ENCODE results near the gene DPF1. TPM values are rescaled to one million over a fixed set of nuclear protein-coding genes. Genes with fewer than 3 reads are reported as not detected.
A peak's percentile ranks its signal among the peaks of the same experiment; 100 is the strongest.
"Not testable (repeated sequence)": the region's sequence is repeated elsewhere in the genome, so short reads cannot be mapped to it uniquely, and the experiment has no call there.

DPF1 gene
- total RNA-seq, 4 donors from 2014 or later = 0.85 to 4.2 TPM; not detected in 2

DNA sequence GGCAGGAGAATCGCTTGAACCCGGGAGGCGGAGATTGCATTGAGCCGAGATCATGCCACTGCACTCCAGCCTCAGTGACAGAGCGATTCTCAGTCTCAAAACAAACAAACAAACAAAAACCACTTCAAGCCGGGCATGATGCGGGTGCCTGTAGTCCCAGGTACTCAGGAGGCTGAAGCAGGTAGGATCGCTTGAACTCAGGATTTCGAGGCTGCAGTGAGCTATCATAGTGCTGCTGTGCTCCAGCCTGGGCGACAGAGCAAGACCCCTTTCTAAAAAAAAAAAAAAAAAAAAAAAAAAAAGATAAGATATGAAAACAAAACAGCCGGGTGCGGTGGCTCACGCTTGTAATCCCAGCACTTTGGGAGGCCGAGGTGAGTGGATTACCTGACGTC is 19.3 kb upstream of the DPF1 start:
- H3K27me3 ChIP-seq = no peaks in the 10 kb centered on the region
- no peak for TF ChIP-seq POLR2A (IDR thresholded peaks at IDR 0.05)
- TF ChIP-seq, protein P1, sequence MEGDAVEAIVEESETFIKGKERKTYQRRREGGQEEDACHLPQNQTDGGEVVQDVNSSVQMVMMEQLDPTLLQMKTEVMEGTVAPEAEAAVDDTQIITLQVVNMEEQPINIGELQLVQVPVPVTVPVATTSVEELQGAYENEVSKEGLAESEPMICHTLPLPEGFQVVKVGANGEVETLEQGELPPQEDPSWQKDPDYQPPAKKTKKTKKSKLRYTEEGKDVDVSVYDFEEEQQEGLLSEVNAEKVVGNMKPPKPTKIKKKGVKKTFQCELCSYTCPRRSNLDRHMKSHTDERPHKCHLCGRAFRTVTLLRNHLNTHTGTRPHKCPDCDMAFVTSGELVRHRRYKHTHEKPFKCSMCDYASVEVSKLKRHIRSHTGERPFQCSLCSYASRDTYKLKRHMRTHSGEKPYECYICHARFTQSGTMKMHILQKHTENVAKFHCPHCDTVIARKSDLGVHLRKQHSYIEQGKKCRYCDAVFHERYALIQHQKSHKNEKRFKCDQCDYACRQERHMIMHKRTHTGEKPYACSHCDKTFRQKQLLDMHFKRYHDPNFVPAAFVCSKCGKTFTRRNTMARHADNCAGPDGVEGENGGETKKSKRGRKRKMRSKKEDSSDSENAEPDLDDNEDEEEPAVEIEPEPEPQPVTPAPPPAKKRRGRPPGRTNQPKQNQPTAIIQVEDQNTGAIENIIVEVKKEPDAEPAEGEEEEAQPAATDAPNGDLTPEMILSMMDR (IDR thresholded peaks at IDR 0.05) = no peak
- no peak overlapping the region for H3K27ac ChIP-seq
- no peaks in the 10 kb centered on the region for H3K36me3 ChIP-seq
- H3K4me3 ChIP-seq = no peak overlapping the region
- H3K4me1 ChIP-seq = no peaks in the 10 kb centered on the region
- intact Hi-C loops (cut with DNase I; ENCODE audit: low total_unique reads) = loop anchor here (5.0 kb wide), 1 partner anchor 89 kb away; no protein-coding TSS in a partner anchor
- H3K9me3 ChIP-seq = no peaks in the 10 kb centered on the region
- DNase-seq = no peak

DNA sequence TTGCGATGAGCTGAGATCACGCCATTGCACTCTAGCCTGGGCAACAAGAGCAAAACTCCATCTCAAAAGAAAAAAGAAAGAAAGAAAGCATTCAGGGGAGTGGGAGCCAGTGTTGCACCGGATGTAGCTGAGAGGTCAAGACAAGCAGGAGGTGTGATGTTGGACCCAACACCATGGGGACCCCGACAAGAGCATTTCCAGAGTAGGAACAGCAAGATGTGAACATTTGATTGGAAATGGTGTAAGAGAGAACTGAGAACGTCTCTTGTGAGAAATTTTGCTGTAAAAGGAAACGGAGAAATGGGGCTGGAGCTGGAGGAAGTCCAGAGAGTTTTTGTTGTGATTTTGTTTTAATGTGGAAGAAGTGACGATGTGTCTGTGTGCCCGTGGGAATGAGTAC is 15.8 kb upstream of the DPF1 start:
- intact Hi-C loops (cut with DNase I; ENCODE audit: low total_unique reads) = loop anchor here (5.0 kb wide), 1 partner anchor 92 kb away; no protein-coding TSS in a partner anchor
- no peak overlapping the region for H3K4me3 ChIP-seq
- H3K36me3 ChIP-seq = no peaks in the 10 kb centered on the region
- no peaks in the 10 kb centered on the region for H3K9me3 ChIP-seq
- H3K27ac ChIP-seq = no peak overlapping the region
- no peak for TF ChIP-seq POLR2A (IDR thresholded peaks at IDR 0.05)
- TF ChIP-seq, protein P1 (IDR thresholded peaks at IDR 0.05) = no peak
- H3K27me3 ChIP-seq = no peaks in the 10 kb centered on the region
- H3K4me1 ChIP-seq = no peaks in the 10 kb centered on the region
- DNase-seq = no peak

DNA sequence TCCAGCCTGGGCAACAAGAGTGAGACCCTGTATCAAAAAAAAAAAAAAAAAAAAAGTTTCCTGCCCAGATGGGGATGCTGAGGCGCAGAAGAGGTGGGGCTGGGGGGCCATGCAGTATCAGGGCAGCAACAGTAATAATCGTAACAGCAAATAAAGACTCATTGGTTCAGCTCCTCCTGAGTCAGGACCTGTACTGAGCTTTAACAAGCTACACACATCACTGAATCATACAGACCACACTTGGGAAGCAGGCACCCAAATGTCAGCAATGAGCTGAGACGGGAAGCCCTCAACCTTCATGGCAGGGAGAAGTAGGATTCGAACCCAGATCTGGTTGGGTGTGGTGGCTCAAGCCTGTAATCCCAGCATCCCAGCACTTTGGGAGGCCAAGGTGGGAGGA is 10.6 kb upstream of the DPF1 start:
- no peaks in the 10 kb centered on the region for H3K4me1 ChIP-seq
- no peaks in the 10 kb centered on the region for H3K9me3 ChIP-seq
- no peak overlapping the region for H3K4me3 ChIP-seq
- DNase-seq = no peak
- H3K36me3 ChIP-seq = no peaks in the 10 kb centered on the region
- H3K27ac ChIP-seq = no peak overlapping the region
- TF ChIP-seq, protein P1 (IDR thresholded peaks at IDR 0.05) = no peak
- TF ChIP-seq POLR2A (IDR thresholded peaks at IDR 0.05) = no peak
- intact Hi-C loops (cut with DNase I; ENCODE audit: low total_unique reads) = no loop called here
- H3K27me3 ChIP-seq = no peaks in the 10 kb centered on the region

DNA sequence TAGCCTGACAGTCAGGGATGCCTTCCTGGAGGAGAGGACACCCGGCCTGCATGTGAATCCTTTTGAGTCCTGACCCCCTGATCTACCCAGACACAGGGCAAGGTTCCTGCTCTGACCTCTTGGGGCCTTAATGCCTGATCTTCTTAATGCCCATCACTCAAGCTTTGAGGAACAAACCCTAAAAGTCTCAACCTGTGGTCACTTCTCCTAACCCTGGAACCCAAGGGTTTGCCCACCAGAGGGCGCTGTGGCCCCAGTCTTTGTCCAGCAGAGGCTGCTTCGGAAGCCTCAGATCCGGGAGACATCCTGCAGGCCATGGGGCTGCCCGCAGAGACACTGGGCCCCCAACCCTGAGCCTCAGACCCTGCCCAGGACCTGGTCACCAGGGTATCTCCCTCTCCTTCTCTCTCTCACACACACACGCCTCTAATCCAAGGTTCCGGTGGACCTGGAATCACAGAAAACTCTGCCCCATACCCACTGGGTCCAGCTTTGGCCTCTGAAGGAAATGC is 9.8 kb upstream of the DPF1 start:
- peak; percentile 57 to 60 for DNase-seq
- Histone ChIP-seq H3K9me3 (no peaks in the 10 kb centered on the region), H3K36me3 (no peaks in the 10 kb centered on the region), H3K4me1 (peaks cover 0 to 6% of the 10 kb centered on the region in 2 donors), H3K27ac (no peak overlapping the region), H3K4me3 (no peak overlapping the region), H3K27me3 (peaks cover 3 to 5% of the 10 kb centered on the region in 2 donors)
- intact Hi-C loops (cut with DNase I; ENCODE audit: low total_unique reads) = no loop called here
- TF ChIP-seq, protein P1 (IDR thresholded peaks at IDR 0.05) = peak; percentile 44 to 52 (median 50)
- TF ChIP-seq POLR2A (IDR thresholded peaks at IDR 0.05) = no peak

DNA sequence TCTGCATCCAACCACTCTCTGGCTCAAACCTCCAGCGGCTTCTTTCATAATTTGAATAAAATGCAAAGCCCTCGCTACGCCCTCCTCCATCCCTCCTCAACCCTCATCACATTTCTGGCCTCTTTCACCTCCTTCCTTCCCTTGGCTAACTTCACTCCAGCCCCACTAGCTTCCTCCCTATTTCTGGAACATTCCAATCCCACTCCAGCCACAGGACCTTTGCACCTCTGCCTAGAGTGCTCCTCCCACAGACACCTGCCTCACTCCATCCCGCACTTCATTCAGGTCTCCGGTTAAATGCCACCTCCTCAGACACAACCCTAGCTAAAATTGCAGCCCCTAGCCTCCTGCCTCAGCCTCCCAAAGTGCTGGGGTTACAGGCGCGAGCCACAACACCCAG is 7.9 kb upstream of the DPF1 start:
- H3K4me1 ChIP-seq = peaks cover 0 to 13% of the 10 kb centered on the region in 2 donors
- H3K9me3 ChIP-seq = no peaks in the 10 kb centered on the region
- no peak overlapping the region for H3K27ac ChIP-seq
- no peak for DNase-seq
- H3K4me3 ChIP-seq = no peak overlapping the region
- peaks cover 15 to 20% of the 10 kb centered on the region in 2 donors for H3K27me3 ChIP-seq
- H3K36me3 ChIP-seq = no peaks in the 10 kb centered on the region
- TF ChIP-seq POLR2A (IDR thresholded peaks at IDR 0.05) = no peak
- TF ChIP-seq, protein P1 (IDR thresholded peaks at IDR 0.05) = no peak
- intact Hi-C loops (cut with DNase I; ENCODE audit: low total_unique reads) = no loop called here

DNA sequence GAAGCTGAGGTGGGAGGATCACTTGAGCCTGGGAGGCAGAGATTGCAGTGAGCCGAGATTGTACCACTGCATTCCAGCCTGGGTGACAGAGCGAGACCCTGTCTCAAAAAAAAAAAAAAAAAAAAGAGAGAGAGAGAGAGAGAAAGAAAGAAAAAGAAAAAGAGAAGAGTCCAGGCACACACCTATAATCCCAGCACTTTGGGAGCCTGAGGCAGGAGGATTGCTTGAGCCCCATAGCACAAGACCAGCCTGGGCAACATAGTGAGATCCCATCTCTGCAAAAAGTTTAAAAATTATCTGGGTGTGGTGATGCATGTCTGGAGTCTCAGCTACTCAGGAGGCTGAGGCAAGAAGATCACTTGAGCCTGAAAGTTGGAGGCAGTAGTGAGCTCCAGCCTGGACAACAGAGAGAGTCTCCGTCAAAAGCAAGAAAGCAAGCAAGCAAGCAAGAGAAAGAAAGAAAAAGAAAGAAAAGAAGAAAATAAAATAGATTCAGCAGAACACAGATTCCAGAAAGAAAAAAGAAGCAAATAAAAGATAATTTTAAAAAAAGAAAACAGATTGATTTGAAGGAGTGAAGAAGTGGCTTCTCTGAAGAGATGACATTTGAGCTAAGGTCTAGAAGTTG is 6.6 kb upstream of the DPF1 start:
- H3K4me1 ChIP-seq = peaks cover 0 to 13% of the 10 kb centered on the region in 2 donors
- intact Hi-C loops (cut with DNase I; ENCODE audit: low total_unique reads); H3K27ac ChIP-seq; H3K36me3 ChIP-seq; H3K4me3 ChIP-seq; DNase-seq; H3K9me3 ChIP-seq: not testable (repeated sequence)
- H3K27me3 ChIP-seq = peaks cover 15 to 20% of the 10 kb centered on the region in 2 donors

Data from uterus (tissue), 4 donors.